GM18507 (cell line): ENCODE data around the gene RASGRP4.
"Not testable (repeated sequence)": the region's sequence is repeated elsewhere in the genome, so short reads cannot be mapped to it uniquely, and the experiment has no call there.

Experiments used
- DNase-seq: peaks from one replicate; pipeline ENCODE4 v3.0.0; 2011; ENCODE audit warnings: low read depth; ENCODE audit not compliant: insufficient read length; ENCODE audit errors: extremely low spot score
- FAIRE-seq: peaks from 2 replicates; lab custom pipeline; 2011; peaks lifted over from hg19 to GRCh38; lab: Jason Lieb, UNC

RASGRP4 gene

GRCh38 chr19:38425810-38426466 is at the start of gene RASGRP4:
RASGRP4 (minus strand) TSS chr19:38426219; CDS start chr19:38426091, 128 bp downstream.
- FAIRE-seq (no peak), DNase-seq (no peak)

- no peak for FAIRE-seq
- no peak for DNase-seq
These were observed 49.2 kb upstream of the RASGRP4 start for GRCh38 chr19:38475176-38475575.

GRCh38 chr19:38473201-38473600 is 47.2 kb upstream of the RASGRP4 start:
- FAIRE-seq = no peak
- no peak for DNase-seq

- not testable (repeated sequence) for FAIRE-seq, DNase-seq
These were observed 46.7 kb upstream of the RASGRP4 start for GRCh38 chr19:38472725-38473124.

GRCh38 chr19:38470788-38471480 is 44.9 kb upstream of the RASGRP4 start:
- DNase-seq (no peak), FAIRE-seq (no peak)

GRCh38 chr19:38469151-38469550 is 43.1 kb upstream of the RASGRP4 start:
- DNase-seq = no peak
- no peak for FAIRE-seq

GRCh38 chr19:38467541-38468525 is 41.8 kb upstream of the RASGRP4 start:
- FAIRE-seq (no peak), DNase-seq (no peak)

- no peak for DNase-seq
- no peak for FAIRE-seq
These were observed 40.0 kb upstream of the RASGRP4 start for GRCh38 chr19:38466050-38466449.

GRCh38 chr19:38464421-38465082 is 38.5 kb upstream of the RASGRP4 start:
- DNase-seq (no peak), FAIRE-seq (no peak)

- no peak for DNase-seq
- FAIRE-seq = no peak
These were observed 37.3 kb upstream of the RASGRP4 start for GRCh38 chr19:38463365-38463764.

- no peak for FAIRE-seq
- DNase-seq = no peak
These were observed 33.0 kb upstream of the RASGRP4 start for GRCh38 chr19:38458991-38459390.

GRCh38 chr19:38457690-38458405 is 31.8 kb upstream of the RASGRP4 start:
- no peak for DNase-seq

GRCh38 chr19:38457202-38457601 is 31.2 kb upstream of the RASGRP4 start:
- no peak for DNase-seq
- FAIRE-seq = no peak

More at GRCh38 chr19:38457690-38458405, 31.8 kb upstream of the RASGRP4 start:
- FAIRE-seq = no peak

GRCh38 chr19:38455031-38455430 is 29.0 kb upstream of the RASGRP4 start:
- DNase-seq (no peak), FAIRE-seq (no peak)

- FAIRE-seq (no peak), DNase-seq (no peak)
These were observed 27.6 kb upstream of the RASGRP4 start for GRCh38 chr19:38453596-38453995.

GRCh38 chr19:38452430-38453366 is 26.7 kb upstream of the RASGRP4 start:
- FAIRE-seq (no peak), DNase-seq (no peak)

GRCh38 chr19:38451629-38452028 is 25.6 kb upstream of the RASGRP4 start:
- FAIRE-seq (no peak), DNase-seq (no peak)

GRCh38 chr19:38451036-38451435 is 25.0 kb upstream of the RASGRP4 start:
- DNase-seq (no peak), FAIRE-seq (no peak)
